GM21360 (cell line): ENCODE measurements around the gene EIF4B.
"Not testable (repeated sequence)": the region's sequence is repeated elsewhere in the genome, so short reads cannot be mapped to it uniquely, and the experiment has no call there.

Experiments
- ATAC-seq: cut with Tn5 transposase; IDR thresholded peaks from one replicate; pipeline ENCODE4 v1.9.1; 2021; ENCODE audit warnings: mild to moderate bottlenecking, moderate library complexity; ENCODE audit not compliant: unreplicated experiment

EIF4B gene

GRCh38 chr12:52992699-52993557 lies 13.3 kb upstream of the EIF4B start:
- ATAC-seq: no peak

GRCh38 chr12:52993558-52993869 lies 12.7 kb upstream of the EIF4B start:
- no peak for ATAC-seq

GRCh38 chr12:53004178-53004577 lies 2.1 kb upstream of the EIF4B start:
- ATAC-seq: no peak

- no peak for ATAC-seq
These were observed 1.7 kb upstream of the EIF4B start for GRCh38 chr12:53004582-53004981.

GRCh38 chr12:53005215-53005985 lies 856 bp upstream of the EIF4B start:
- no peak for ATAC-seq

GRCh38 chr12:53006810-53007309 lies 604 bp downstream of the EIF4B start:
- peak; percentile 20 for ATAC-seq

GRCh38 chr12:53007343-53007742 lies 1.1 kb downstream of the EIF4B start:
- no peak for ATAC-seq

GRCh38 chr12:53008760-53009159 lies 2.5 kb downstream of the EIF4B start:
- not testable (repeated sequence) for ATAC-seq

GRCh38 chr12:53010955-53011354 lies 4.7 kb downstream of the EIF4B start:
- ATAC-seq: no peak

GRCh38 chr12:53011889-53012288 lies 5.6 kb downstream of the EIF4B start:
- ATAC-seq: no peak

- no peak for ATAC-seq
These were observed 6.7 kb downstream of the EIF4B start for GRCh38 chr12:53012928-53013327.

GRCh38 chr12:53014709-53015108 lies 8.5 kb downstream of the EIF4B start:
- no peak for ATAC-seq

- no peak for ATAC-seq
These were observed 19.0 kb downstream of the EIF4B start for GRCh38 chr12:53025250-53025649.

GRCh38 chr12:53027014-53027413 lies 20.8 kb downstream of the EIF4B start:
- not testable (repeated sequence) for ATAC-seq

GRCh38 chr12:53031616-53032015 lies 25.4 kb downstream of the EIF4B start:
- no peak for ATAC-seq

- not testable (repeated sequence) for ATAC-seq
These were observed 27.6 kb downstream of the EIF4B start for GRCh38 chr12:53033832-53034231.

GRCh38 chr12:53034459-53034858 lies 28.2 kb downstream of the EIF4B start:
- ATAC-seq: no peak

- ATAC-seq: no peak
These were observed 30.5 kb downstream of the EIF4B start for GRCh38 chr12:53036802-53037201.

- no peak for ATAC-seq
These were observed 33.6 kb downstream of the EIF4B start for GRCh38 chr12:53039851-53040250.

GRCh38 chr12:53042607-53043454 lies 36.6 kb downstream of the EIF4B start:
- ATAC-seq: no peak

GRCh38 chr12:53044052-53044581 lies 37.9 kb downstream of the EIF4B start:
- no peak for ATAC-seq
